Measurements from ENCODE around the gene HDAC9.

Gene HDAC9

GRCh38 chr7:18845700-18846099 is 350.2 kb downstream of the HDAC9 start:
- H3K27ac ChIP-seq (ENCODE audit: low read depth, low read length), result no peak overlapping the region
- no peak for TF ChIP-seq CTCF (IDR thresholded peaks at IDR 0.05; ENCODE audit: low read depth, low read length, poor library complexity, severe bottlenecking)
- TF ChIP-seq EZH2phosphoT487 (IDR thresholded peaks at IDR 0.05; ENCODE audit: borderline replicate concordance, low read length), result no peak
- H3K4me1 ChIP-seq (ENCODE audit: control insufficient read depth, low read length), result no peaks in the 10 kb centered on the region
- no peak overlapping the region for H3K4me3 ChIP-seq (ENCODE audit: low read length)
- no peaks in the 10 kb centered on the region for H4K20me1 ChIP-seq (ENCODE audit: control insufficient read depth, insufficient read depth, low read depth, low read length)
- H3K36me3 ChIP-seq (ENCODE audit: control insufficient read depth, low read length), result no peaks in the 10 kb centered on the region
- peaks cover 2% of the 10 kb centered on the region; the same call in 1 of the 2 replicates for H3K27me3 ChIP-seq (ENCODE audit: control insufficient read depth, low read length)
- no peaks in the 10 kb centered on the region for H3K79me2 ChIP-seq (ENCODE audit: control insufficient read depth, low read length)
- no peaks in the 10 kb centered on the region for H3K9me3 ChIP-seq (ENCODE audit: control insufficient read depth, insufficient read depth, low read length)
- no peak overlapping the region for H3K4me2 ChIP-seq (ENCODE audit: low read length)
- no peaks in the 10 kb centered on the region for H3K9me2 ChIP-seq (replicated peaks; ENCODE audit: control insufficient read depth, low read length)
- no peaks in the 10 kb centered on the region for H3F3A ChIP-seq (ENCODE audit: control insufficient read depth, insufficient read depth)

- Histone ChIP-seq H3F3A (ENCODE audit: control insufficient read depth, insufficient read depth) (no peaks in the 10 kb centered on the region), H4K20me1 (ENCODE audit: control insufficient read depth, insufficient read depth, low read depth, low read length) (no peaks in the 10 kb centered on the region), H3K4me2 (ENCODE audit: low read length) (no peak overlapping the region), H3K4me1 (ENCODE audit: control insufficient read depth, low read length) (no peaks in the 10 kb centered on the region), H3K9me3 (ENCODE audit: control insufficient read depth, insufficient read depth, low read length) (no peaks in the 10 kb centered on the region), H3K27ac (ENCODE audit: low read depth, low read length) (no peak overlapping the region), H3K9me2 (replicated peaks; ENCODE audit: control insufficient read depth, low read length) (no peaks in the 10 kb centered on the region), H3K27me3 (ENCODE audit: control insufficient read depth, low read length) (peaks cover 2% of the 10 kb centered on the region; the same call in 1 of the 2 replicates), H3K4me3 (ENCODE audit: low read length) (no peak overlapping the region), H3K36me3 (ENCODE audit: control insufficient read depth, low read length) (no peaks in the 10 kb centered on the region), H3K79me2 (ENCODE audit: control insufficient read depth, low read length) (no peaks in the 10 kb centered on the region)
- no peak for TF ChIP-seq CTCF (IDR thresholded peaks at IDR 0.05; ENCODE audit: low read depth, low read length, poor library complexity, severe bottlenecking)
- no peak for TF ChIP-seq EZH2phosphoT487 (IDR thresholded peaks at IDR 0.05; ENCODE audit: borderline replicate concordance, low read length)
Observed at GRCh38 chr7:18846765-18847215, 351.2 kb downstream of the HDAC9 start.

GRCh38 chr7:18849130-18849529 is 353.6 kb downstream of the HDAC9 start:
- TF ChIP-seq EZH2phosphoT487 (IDR thresholded peaks at IDR 0.05; ENCODE audit: borderline replicate concordance, low read length), result no peak
- Histone ChIP-seq H4K20me1 (ENCODE audit: control insufficient read depth, insufficient read depth, low read depth, low read length) (no peaks in the 10 kb centered on the region), H3K79me2 (ENCODE audit: control insufficient read depth, low read length) (no peaks in the 10 kb centered on the region), H3K9me2 (replicated peaks; ENCODE audit: control insufficient read depth, low read length) (no peaks in the 10 kb centered on the region), H3F3A (ENCODE audit: control insufficient read depth, insufficient read depth) (no peaks in the 10 kb centered on the region), H3K27me3 (ENCODE audit: control insufficient read depth, low read length) (no peaks in the 10 kb centered on the region; the same call in 1 of the 2 replicates), H3K4me2 (ENCODE audit: low read length) (no peak overlapping the region), H3K9me3 (ENCODE audit: control insufficient read depth, insufficient read depth, low read length) (no peaks in the 10 kb centered on the region), H3K36me3 (ENCODE audit: control insufficient read depth, low read length) (no peaks in the 10 kb centered on the region), H3K27ac (ENCODE audit: low read depth, low read length) (no peak overlapping the region), H3K4me3 (ENCODE audit: low read length) (no peak overlapping the region), H3K4me1 (ENCODE audit: control insufficient read depth, low read length) (no peaks in the 10 kb centered on the region)

- Histone ChIP-seq H3K36me3 (ENCODE audit: control insufficient read depth, low read length) (no peaks in the 10 kb centered on the region), H3K4me1 (ENCODE audit: control insufficient read depth, low read length) (no peaks in the 10 kb centered on the region), H3K9me3 (ENCODE audit: control insufficient read depth, insufficient read depth, low read length) (no peaks in the 10 kb centered on the region), H3K4me3 (ENCODE audit: low read length) (no peak overlapping the region), H4K20me1 (ENCODE audit: control insufficient read depth, insufficient read depth, low read depth, low read length) (no peaks in the 10 kb centered on the region), H3K27me3 (ENCODE audit: control insufficient read depth, low read length) (no peaks in the 10 kb centered on the region), H3K4me2 (ENCODE audit: low read length) (no peak overlapping the region), H3K79me2 (ENCODE audit: control insufficient read depth, low read length) (no peaks in the 10 kb centered on the region), H3K9me2 (replicated peaks; ENCODE audit: control insufficient read depth, low read length) (no peaks in the 10 kb centered on the region), H3K27ac (ENCODE audit: low read depth, low read length) (no peak overlapping the region), H3F3A (ENCODE audit: control insufficient read depth, insufficient read depth) (no peaks in the 10 kb centered on the region)
- TF ChIP-seq CTCF (IDR thresholded peaks at IDR 0.05; ENCODE audit: low read depth, low read length, poor library complexity, severe bottlenecking), result no peak
- no peak for TF ChIP-seq EZH2phosphoT487 (IDR thresholded peaks at IDR 0.05; ENCODE audit: borderline replicate concordance, low read length)
Observed at GRCh38 chr7:18855796-18856195, 360.2 kb downstream of the HDAC9 start.

All from DOHH2 (cell line).